Thyroid gland (tissue), 4 donors: ENCODE results near the gene FOXD4L6.
"Not testable (repeated sequence)": the region's sequence is repeated elsewhere in the genome, so short reads cannot be mapped to it uniquely, and the experiment has no call there.

ENCODE experiments used
- POLR2A ChIP-seq, 2 donors: fragments of 450-650 bp; IDR thresholded peaks; one replicate each; pipeline ENCODE4 v1.6.1; 2017; ENCODE audit warnings: antibody characterized with exemption in 2 of 2, mild to moderate bottlenecking in 2 of 2, moderate library complexity in 1 of 2
- TF ChIP-seq, protein P1 (sequence below), 6 experiments: fragments of 200-600 bp in 3 of 6; fragments of 450-650 bp in 3 of 6; sonication (generic) in 3 of 6; IDR thresholded peaks; one replicate each; pipeline ENCODE4 v1.5.1; 2016 to 2019; ENCODE audit warnings: antibody characterized with exemption in 6 of 6, mild to moderate bottlenecking in 2 of 6, inconsistent platforms in 1 of 6, moderate library complexity in 1 of 6

GRCh38 chr9:41126746-41127446 lies 1.6 kb downstream of the FOXD4L6 start:
- not testable (repeated sequence) for TF ChIP-seq POLR2A (IDR thresholded peaks at IDR 0.05)
- TF ChIP-seq, protein P1, sequence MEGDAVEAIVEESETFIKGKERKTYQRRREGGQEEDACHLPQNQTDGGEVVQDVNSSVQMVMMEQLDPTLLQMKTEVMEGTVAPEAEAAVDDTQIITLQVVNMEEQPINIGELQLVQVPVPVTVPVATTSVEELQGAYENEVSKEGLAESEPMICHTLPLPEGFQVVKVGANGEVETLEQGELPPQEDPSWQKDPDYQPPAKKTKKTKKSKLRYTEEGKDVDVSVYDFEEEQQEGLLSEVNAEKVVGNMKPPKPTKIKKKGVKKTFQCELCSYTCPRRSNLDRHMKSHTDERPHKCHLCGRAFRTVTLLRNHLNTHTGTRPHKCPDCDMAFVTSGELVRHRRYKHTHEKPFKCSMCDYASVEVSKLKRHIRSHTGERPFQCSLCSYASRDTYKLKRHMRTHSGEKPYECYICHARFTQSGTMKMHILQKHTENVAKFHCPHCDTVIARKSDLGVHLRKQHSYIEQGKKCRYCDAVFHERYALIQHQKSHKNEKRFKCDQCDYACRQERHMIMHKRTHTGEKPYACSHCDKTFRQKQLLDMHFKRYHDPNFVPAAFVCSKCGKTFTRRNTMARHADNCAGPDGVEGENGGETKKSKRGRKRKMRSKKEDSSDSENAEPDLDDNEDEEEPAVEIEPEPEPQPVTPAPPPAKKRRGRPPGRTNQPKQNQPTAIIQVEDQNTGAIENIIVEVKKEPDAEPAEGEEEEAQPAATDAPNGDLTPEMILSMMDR (IDR thresholded peaks at IDR 0.05): not testable (repeated sequence)
